Suprapubic skin (tissue), 4 donors: ENCODE results near the gene RNASE8.

Experiments
- EP300 ChIP-seq: sonication (generic); formaldehyde crosslinking; IDR thresholded peaks from one replicate; pipeline ENCODE4 v1.6.1; 2017; ENCODE audit warnings: antibody characterized with exemption
- POLR2A ChIP-seq, 2 donors: fragments of 450-650 bp; IDR thresholded peaks; one replicate each; pipeline ENCODE4 v1.6.1; 2017; ENCODE audit warnings: antibody characterized with exemption in 2 of 2, mild to moderate bottlenecking in 2 of 2, moderate library complexity in 2 of 2
- POLR2AphosphoS5 ChIP-seq, 3 donors: sonication (generic); formaldehyde crosslinking; IDR thresholded peaks; one replicate each; pipeline ENCODE4 v1.6.1; 2017; ENCODE audit warnings: antibody characterized with exemption in 3 of 3
- TF ChIP-seq, protein P1 (sequence below), 2 donors: fragments of 200-600 bp in 1 of 2; fragments of 450-650 bp in 1 of 2; sonication (generic) in 1 of 2; IDR thresholded peaks; one replicate each; pipeline ENCODE4 v1.5.1; 2016 to 2019; ENCODE audit warnings: antibody characterized with exemption in 2 of 2, mild to moderate bottlenecking in 1 of 2, moderate library complexity in 1 of 2

DNA sequence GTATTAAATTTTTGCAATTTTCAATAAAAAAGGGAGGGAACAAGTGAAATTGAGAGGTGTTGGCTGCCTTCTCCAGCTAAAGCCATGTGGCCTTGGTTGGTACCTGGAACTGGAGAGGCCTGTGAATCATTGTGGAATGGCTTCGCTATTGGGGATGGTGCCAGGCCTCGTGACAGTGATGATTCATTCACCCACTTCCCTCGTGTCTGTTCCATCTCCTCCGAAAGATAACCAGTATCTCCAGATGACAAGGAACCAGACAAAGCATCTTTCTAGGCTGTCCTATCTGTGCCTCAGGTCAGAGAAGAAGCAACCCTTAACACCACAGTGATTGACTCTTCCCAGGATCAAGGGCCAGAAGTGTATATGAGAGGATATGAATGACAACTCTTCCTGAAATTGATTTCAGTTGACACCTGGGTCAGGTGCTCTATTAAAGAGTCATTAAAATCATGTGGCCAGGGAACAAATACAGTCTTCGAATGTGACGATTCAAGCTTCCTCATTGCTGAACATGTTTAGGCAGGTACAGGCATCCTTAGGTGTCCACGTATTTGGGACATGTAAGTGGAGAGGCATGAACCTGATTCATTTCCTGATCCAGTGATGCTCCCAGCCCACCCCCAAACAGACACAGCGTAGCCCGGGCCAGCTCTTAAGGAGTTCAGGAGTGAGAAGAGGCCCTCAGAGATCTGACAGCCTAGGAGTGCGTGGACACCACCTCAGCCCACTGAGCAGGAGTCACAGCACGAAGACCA lies 15.8 kb upstream of the RNASE8 start, which contains the start of gene RNASE7:
- TF ChIP-seq, protein P1, sequence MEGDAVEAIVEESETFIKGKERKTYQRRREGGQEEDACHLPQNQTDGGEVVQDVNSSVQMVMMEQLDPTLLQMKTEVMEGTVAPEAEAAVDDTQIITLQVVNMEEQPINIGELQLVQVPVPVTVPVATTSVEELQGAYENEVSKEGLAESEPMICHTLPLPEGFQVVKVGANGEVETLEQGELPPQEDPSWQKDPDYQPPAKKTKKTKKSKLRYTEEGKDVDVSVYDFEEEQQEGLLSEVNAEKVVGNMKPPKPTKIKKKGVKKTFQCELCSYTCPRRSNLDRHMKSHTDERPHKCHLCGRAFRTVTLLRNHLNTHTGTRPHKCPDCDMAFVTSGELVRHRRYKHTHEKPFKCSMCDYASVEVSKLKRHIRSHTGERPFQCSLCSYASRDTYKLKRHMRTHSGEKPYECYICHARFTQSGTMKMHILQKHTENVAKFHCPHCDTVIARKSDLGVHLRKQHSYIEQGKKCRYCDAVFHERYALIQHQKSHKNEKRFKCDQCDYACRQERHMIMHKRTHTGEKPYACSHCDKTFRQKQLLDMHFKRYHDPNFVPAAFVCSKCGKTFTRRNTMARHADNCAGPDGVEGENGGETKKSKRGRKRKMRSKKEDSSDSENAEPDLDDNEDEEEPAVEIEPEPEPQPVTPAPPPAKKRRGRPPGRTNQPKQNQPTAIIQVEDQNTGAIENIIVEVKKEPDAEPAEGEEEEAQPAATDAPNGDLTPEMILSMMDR (IDR thresholded peaks at IDR 0.05): no peak
- no peak for TF ChIP-seq POLR2A (IDR thresholded peaks at IDR 0.05)
- no peak for TF ChIP-seq EP300
- TF ChIP-seq POLR2AphosphoS5 (IDR thresholded peaks at IDR 0.05): no peak
